Fibroblast of upper back skin (primary cell): ENCODE results near the gene TMEM214.

Experiments used
- DNase-seq: peaks from one replicate; pipeline ENCODE4 v3.0.0-alpha.2; 2013

TMEM214 gene

DNA sequence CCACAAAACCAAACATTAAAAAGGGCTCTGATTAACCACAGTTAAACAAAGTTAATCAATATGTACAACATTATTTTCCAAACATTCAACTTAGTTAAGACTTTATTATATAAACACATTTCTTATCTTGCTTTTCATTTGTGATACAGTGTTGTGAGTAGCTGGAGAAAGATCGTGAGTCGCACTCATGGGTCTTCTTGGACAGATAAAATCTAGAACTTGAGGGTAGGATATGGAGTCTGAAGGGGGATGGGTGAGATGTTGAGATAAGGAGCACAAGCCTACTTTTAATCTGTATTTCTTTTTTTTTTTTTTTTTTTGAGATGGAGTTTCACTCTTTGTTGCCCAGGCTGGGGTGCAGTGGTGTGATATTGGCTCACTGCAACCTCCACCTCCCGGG lies 22.6 kb upstream of the TMEM214 start:
- no peak for DNase-seq

DNA sequence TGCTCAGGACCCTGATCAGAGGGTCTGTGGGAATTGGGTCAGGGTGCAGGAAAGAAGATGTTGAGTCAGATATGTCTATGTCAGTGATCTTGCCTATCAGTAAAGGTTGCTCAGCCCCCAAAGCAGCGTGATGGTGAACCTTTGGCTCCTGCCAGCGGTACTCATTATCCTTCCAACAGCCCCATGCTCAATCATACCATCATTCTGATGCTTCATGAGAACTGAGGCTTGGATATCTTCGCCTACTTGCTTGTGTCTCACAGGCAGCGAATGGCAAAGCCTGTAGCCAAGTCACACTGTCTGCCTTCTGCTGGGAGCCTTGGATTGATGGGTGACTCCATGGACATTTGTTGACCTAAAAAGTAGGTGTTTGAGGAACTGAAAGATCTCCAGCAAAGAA lies 19.0 kb upstream of the TMEM214 start:
- DNase-seq: no peak

DNA sequence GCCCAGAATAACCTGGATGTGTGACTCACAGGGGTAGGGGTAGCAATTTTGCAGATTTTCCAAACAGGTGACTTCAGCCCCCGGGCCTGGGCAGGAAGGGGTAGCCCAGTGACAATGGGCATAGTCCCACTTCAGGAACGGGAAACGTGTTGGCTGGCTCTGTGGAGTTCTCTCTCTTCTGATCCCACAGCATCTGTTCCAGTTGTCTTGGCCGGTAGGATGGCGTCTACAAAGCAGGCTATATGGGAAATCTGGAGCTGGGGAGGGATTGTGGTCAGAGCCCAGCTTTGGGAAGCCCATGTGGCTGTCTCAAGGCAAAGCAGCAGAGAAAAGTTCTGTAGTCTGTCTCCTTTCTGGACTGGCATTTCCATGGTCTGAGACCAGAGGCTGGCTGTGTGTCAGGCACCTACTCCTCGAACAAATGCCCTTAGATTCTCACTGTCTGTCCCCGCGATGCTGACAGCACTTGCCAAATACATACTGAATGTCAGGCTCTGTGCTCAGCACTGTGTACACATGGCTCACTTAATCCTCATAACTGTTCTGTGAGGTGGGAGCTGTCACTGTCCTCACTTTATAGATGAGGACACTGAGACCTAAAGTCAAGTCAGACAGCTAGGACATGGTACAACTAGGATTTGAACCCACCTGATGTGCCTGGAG lies 17.9 kb upstream of the TMEM214 start:
- no peak for DNase-seq

DNA sequence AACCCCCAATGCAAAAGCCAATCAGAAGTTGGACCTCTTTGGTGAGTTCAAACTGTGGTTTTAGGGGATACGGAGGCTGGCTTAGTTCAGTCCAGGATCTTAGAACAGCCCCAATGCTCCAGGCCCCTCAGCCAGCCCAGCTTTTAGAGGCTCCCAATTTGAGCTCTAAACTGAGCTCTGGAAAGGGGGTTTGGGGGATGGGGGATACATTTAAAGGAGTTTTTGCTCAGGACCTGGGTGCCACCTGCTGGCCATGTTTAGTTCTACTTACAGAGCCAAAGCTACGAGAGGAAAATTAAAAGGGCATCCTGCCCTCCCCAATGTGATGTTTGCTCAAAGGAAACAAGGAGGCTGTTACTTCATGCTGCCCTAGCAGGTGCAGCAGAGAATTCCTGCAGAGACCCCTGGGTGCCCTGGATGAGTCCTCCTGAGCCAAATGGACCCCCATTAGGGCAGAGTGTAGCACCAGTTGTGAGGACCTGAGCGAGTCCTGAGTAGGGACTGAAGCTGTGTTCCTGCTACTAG lies 15.9 kb upstream of the TMEM214 start:
- peak; percentile 78 for DNase-seq

DNA sequence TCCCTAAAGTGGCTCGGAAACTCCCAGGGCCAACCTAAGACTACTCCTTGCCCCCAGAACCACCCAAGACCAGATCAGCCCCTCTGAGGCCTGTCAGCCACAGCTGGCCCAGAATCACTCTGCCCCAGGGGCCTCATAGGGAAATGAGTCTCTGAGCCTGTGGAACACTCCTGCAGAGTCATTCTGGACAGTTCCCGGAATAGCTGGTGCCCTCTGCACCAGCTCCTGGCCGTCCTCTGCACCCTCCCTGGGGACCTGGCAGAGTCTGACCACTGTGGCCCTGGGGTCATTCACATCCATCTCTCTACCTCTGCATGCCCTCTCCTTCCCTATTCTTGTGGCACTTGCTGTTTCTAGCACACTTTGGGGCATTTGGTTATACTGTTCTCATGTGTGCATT lies 14.6 kb upstream of the TMEM214 start:
- DNase-seq: no peak

DNA sequence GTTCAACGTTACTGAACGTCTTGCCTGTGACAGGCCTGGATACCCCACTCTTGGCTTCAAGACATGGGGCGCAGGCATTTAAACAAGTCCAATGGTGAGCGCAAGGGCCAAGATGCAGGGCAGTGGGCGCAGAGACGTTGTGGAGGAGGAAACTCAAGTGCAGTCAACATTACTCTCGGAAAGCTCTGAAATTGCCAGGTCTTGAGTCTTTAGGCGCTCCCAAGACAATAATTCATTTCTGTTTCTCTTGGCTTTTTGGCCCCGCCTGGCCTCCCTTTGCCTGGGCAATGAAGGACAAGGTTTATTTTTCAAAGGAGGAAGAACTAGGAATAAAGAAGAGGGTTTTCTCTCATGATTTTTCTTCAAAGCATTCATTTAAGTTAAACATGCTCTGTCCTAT lies 13.3 kb upstream of the TMEM214 start:
- no peak for DNase-seq

DNA sequence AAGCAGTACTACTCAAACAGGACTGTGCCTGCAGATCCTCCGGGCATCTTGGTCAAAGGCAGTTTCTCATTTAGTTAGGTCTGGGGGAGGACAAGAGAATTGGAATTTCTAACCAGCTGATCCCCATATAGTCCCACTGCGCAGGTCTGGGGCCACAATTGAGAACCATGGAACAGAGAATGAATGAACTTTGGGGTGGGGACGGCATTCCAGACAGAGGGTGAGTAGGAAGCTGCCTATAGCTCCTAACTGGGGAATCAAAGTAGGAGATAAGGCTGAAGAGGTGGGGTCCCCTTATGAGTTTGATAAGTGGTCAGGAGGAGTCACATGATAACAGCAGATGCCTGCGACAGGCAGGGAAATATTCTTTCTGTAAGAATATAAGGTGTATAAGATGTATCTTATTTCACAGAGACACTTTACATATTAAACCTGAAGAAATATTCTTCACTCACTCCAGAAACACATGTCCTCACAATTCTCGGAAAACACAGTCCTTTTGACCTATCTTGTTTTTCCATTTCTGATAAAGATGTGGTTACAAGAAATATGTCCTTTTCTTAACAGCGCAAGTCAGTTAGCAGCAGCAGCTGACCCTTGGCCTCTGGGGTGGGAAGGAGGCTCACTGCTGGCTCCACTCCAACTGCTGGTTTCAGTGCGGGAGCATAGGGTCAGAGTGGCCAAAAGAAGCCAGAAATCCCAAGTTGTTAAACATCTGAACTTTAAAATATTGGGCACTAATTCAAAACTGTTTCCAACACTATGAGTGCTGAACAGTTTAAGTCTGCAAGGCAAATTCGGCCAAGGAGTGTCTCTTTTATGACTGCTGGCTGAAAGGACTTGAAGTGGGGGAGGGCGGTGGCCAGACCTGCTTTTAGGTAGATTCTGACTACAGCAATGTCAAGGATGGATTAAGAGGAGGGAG lies 12.6 kb upstream of the TMEM214 start:
- no peak for DNase-seq

DNA sequence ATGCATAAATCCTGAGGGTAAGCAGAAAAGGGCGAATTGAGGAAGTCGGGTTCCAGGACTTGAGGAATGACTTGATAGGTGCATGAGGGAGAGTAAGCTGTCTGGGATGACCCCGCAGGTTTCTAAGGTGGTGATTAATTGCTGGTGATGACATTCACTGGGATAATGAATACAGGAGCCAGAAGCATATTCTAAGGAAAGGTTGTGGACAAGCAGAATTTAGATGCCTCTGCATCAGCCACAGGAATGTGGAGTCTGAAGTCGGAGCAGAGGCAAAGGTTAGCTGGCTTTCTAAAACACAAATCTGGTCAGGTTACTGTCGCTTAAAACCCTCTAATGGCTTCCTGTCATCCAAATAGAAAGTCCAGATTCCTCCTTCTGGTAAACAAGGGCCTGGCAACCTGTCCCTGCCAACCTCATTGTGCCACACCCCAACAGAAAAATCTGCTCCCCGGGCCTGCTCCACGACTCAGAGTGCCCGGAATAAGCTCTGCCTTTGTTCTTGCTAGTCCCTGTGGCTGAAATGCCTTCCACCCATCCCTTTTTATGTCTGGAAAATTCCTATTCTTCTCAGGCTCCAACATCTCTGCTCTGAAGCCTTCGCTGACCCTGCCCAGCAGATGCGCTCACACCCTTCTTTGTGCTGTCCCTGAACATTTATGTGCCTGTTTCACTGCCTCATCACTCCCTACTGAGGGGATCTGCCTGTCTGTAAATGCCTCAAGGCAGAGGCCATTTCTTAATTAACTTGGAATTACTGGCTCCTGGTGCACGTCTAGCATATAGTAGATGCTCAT lies 11.3 kb upstream of the TMEM214 start:
- DNase-seq: peak; percentile 39

DNA sequence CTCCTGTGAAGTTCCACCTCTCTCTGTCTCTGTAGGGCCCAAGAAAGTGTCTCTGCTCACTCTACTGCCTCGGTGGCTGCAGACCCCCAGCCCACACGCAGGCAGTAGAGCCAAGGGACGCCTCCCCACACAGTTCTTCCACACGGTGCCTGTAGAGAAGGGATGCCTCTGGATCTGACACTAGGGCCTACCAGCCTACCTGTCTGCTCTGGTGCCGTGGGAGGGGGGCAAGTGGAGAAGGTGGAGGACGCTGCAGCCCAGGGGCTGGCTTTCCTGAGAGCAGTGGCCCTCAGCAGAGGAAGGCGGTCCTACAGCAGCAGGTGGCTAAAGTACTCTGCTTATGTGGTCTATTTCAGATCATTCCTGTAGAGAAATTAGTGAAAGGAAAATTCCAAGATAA lies 9.0 kb upstream of the TMEM214 start:
- no peak for DNase-seq

DNA sequence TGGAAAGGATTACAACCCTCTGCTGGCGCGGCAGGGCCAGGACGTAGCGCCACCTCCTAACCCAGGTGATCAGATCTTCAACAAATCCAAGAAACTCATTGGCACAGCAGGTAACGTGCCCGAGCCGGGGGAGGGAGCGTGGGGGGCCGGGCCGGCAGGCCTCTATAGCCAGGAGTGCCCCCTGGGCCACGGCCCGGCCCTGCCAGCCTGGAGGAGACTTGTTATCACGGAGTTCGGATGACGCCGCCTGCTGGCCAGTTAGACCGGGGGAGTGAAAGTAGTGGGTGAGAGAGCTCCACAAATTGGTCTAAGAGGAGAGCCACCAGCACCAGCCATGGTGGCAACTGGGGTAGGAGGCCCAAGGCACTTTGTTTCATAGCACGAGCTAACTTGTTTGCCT lies 8.6 kb upstream of the TMEM214 start:
- DNase-seq: no peak

DNA sequence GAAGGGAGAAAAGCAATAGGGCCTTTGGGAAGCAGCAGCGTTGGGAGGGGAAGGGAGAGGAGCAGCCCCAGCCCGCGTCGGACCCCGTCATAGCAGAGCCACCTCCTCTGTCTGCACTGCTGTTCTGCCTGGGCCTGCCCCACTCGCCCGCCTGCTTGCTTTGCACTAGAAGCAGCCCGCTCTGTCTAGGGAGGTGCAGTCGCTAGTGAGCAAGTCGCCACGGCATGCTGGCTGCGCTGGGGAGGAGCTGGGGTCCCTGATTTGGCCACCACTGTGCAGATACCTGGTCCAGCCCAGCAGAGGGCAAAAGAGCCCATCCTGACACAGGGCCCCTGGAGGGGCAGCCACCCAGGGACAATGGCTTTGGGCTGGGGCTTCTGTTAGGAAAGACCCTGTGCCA lies 8.0 kb upstream of the TMEM214 start:
- no peak for DNase-seq

DNA sequence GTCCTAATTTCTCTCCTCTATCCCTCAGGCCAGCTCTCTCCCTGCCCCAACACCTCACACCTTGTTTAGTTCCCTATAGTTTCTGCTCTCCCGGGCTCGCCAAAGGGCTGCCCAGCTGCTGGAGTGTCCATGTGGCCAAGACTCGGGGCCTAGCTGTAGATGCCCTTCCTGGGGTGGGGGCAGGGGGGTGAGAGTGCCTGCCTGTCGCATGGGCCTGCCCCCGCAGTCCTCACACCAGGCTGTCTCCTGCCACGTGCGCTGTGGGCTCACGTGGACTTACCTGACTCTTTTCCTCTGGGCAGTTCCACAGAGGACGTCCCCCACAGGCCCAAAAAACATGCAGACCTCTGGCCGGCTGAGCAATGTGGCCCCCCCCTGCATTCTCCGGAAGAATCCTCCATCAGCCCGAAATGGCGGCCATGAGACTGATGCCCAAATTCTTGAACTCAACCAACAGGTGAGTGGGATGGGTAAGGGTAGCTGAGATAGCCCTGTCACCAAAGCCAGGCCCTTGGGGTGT lies 7.4 kb upstream of the TMEM214 start:
- no peak for DNase-seq

DNA sequence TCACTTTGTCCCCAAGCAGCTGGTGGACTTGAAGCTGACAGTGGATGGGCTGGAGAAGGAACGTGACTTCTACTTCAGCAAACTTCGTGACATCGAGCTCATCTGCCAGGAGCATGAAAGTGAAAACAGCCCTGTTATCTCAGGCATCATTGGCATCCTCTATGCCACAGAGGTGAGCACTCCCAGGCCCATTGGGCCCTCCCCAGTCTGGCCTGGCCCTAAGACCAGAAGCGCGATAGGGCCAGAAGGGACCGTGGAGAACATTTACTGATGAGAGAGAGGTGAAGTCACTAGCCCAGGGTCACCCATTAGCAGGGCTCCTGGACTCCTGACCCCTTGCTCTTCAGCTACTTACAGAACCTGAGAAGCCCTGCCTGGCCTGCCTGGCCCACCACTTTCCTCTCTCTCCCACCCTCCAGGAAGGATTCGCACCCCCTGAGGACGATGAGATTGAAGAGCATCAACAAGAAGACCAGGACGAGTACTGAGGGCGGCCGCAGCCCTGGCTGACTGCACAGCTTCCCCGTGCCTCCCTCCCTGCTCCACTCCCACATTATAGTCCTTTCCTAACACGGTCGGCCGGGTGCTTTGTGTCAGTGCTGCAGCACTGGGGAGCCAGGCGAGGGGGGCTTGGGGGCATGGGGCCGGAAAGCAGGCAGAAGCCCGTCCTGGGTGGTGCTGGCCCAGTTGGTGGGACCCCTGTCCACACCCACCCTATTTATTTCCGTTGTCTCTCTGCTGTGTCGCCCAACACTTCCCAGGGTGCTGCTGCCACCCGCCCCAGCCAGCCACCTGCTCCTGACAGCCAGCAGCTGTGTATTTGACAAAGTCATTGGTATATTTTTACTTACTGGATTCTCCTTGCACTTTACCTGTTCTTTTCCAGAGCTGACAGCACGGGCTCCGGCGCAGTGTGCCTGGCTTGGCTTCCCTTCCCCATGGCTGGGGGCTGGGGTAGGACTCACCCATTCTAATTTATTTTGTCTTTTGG lies 6.6 kb upstream of the TMEM214 start:
- DNase-seq: no peak

DNA sequence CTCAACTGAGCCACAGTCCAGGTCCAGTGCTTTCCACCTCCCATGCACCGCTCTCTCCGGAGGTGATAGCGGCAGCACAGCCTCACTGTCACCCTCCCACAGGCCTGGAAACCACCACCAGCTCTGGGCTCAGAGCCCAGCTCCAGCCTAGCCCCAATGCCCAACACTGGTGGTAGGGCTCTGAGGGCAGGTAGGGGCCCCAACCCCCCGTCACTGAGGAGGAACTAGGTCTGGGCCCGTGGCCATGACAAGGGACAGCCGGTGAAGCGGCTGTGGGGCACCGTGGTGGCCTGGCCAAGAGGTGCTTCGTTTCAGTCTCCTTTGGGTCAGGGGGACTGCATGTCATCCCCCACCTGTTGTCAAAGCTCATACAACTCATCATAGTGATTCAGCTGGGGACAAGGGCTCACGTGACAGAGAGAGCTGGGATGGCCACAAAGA lies 5.5 kb upstream of the TMEM214 start:
- DNase-seq: no peak

DNA sequence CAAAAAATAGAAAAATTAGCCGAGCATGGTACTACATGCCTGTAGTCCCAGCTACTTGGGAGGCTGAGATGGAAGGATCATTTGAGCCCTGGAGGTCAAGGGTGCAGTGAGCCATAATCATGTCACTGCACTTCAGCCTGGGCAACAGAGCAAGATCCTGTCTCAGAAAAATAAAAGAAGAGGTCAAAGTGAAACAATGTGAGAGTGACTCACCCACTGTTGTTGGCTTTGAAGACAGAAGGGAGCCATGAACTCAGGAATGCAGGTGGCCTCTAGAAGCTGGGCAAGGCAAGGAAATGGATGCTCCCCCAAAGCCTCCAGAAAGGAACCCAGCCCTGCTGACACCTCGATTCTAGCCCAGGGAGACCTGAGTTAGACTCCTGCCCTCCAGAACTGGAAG lies 3.7 kb upstream of the TMEM214 start:
- DNase-seq: no peak

DNA sequence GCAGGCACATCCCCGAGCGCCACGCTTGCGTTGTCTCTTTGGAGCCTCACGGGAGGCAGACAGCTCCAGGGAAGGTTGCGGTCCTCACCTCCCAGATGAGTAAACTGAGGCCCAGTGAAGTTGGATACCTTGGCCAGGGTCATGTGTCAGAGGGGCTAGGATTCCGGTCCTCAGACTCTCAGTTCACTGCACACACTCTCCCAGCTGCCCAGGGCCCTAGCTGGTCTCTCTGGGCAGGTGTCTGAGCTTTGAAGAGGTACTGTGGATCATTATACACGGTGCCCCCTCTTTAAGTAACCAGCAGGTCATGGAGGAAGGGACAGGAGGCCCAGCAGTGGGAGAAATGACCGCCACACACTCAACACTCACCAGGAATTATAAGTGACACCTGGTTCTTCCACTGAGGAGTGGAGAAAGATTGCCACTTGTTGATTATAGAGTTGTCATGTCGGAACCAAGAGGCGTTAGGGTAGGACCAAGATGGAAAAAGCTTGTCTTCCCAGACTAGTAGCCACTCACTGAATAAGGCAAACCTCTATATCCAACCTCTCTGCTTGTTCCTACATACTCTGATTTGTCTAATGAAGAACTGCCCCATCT lies 588 bp downstream of the TMEM214 start:
- DNase-seq: no peak

DNA sequence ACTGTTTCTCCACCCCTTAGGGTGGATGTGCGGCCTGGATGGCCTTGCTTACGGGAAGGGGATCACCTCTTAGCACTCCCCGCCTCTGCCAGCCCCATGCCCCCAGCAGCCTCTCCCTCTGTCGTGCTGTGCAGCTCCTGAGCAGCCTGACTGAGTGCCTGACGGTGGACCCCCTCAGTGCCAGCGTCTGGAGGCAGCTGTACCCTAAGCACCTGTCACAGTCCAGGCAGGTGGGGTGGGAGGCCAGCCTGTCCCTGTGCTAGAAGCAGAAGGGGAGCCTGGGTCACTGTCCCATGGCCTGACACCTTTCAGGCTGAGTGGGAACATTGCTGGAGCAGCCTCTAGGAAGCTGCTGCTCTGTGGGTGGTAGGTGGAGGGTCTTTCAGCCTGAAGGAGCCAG lies 5.2 kb downstream of the TMEM214 start:
- DNase-seq: no peak

DNA sequence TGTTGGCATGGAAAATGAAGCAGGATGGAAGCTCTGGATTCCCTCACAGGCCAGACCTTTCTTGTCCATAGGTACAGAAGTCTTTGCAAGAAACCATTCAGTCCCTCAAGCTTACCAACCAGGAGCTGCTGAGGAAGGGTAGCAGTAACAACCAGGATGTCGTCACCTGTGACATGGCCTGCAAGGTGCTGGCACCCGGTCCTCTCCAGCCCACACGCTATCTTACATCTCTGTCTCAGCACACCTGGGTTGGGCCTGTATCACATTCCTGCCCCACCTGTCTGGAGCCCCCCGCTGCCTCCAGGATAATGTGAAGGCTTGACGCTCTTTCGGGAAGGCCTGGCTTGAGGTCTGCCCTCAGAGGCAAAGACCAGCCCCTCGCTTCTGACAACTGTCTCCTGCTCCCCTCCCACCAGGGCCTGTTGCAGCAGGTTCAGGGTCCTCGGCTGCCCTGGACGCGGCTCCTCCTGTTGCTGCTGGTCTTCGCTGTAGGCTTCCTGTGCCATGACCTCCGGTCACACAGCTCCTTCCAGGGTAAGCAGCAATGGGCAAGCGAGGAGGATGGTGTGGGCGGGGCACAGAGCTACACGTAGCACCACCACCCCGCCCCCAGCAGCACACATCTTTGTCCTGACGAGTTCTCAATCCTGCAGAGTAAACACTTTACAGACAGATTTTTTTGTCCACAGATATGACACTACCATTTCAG lies 6.0 kb downstream of the TMEM214 start:
- DNase-seq: no peak

DNA sequence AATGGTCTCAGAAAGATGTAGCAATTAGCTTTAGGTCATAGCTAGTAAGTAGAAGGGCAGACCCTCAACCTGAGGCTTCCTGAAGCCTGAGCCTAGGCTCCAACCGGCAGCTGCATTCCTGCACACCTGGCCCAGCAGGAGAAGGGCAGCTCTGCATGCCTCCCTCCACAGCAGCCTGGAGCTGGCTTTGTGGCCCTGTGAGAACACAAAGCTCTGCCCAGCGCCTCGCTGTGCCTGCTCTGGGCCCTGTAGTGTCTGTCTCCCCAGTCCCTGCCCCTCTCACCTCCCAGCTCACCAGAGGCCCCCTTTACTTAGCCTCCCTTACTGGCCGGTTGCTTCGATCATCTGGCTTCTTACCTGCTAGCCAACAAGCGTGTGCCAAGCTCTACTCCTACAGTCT lies 6.7 kb downstream of the TMEM214 start:
- DNase-seq: no peak

DNA sequence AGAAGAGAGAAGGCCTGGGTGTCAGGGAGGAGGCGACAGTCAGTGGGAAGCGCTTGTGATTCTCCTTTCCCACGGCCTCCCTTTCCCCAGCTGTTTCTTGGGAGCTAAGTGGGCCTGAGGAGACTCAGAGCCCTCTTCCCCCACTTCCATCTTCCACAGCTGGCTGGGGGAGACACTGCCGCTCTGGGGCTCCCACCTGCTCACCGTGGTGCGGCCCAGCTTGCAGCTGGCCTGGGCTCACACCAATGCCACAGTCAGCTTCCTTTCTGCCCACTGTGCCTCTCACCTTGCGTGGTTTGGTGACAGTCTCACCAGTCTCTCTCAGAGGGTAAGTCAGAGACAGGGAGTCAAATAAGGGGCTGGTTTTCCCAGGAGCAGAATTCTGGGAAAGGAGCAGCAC lies 7.1 kb downstream of the TMEM214 start:
- no peak for DNase-seq

DNA sequence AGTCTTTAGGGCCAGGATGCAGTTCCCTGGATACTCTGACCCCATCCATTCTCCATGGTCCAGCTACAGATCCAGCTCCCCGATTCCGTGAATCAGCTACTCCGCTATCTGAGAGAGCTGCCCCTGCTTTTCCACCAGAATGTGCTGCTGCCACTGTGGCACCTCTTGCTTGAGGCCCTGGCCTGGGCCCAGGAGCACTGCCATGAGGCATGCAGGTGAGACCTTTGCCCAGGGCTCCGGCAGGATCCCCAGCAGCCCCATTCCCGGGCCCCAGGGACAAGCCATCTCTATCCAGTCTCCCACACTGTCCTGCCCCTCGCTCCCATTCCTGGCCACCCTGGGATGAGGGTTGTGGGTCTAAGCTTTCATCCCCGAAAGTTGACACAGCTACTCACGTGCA lies 7.5 kb downstream of the TMEM214 start:
- DNase-seq: no peak
